AG04450 (cell line): Measurements from ENCODE around the gene CDCA5. TPM values are rescaled to one million over a fixed set of nuclear protein-coding genes. Genes with fewer than 3 reads are reported as not detected.

ENCODE experiments used
- CTCF ChIA-PET: fragments of 300-600, 350-600 bp; formaldehyde crosslinking; extraction: SDS; loops from one replicate; lab custom pipeline; 2022; ENCODE audit warnings: antibody characterized with exemption, inconsistent platforms; lab: Charles Lee
- POLR2A ChIA-PET: fragments of 350-600 bp; formaldehyde crosslinking; extraction: SDS; loops from one replicate; lab custom pipeline; 2021; ENCODE audit warnings: antibody characterized with exemption, inconsistent platforms; lab: Yijun Ruan, JAX
- DNase-seq: peaks from one replicate; pipeline ENCODE4 v3.0.0-alpha.2; 2011; ENCODE audit warnings: low read depth, low spot score
- H3K27ac ChIP-seq: one replicate; pipeline ENCODE4 v1.5.1; 2012; ENCODE audit warnings: low read depth, low read length, control low read depth
- H3K27me3 ChIP-seq: one replicate; pipeline ENCODE4 v1.6.0; 2012; ENCODE audit warnings: low read length; ENCODE audit not compliant: control insufficient read depth, insufficient read depth
- H3K4me3 ChIP-seq: 2 replicates; pipeline ENCODE4 v1.5.1; 2011; ENCODE audit warnings: mild to moderate bottlenecking, low read depth, low read length, control low read depth
- H3K9me3 ChIP-seq: 2 replicates; pipeline ENCODE4 v1.5.1; 2012; ENCODE audit warnings: low read length; ENCODE audit not compliant: control insufficient read depth, insufficient read depth
- CTCF ChIP-seq: IDR thresholded peaks from 2 replicates; pipeline ENCODE4 v1.5.1; 2011; ENCODE audit warnings: low read depth, low read length, control low read depth, inconsistent platforms
- polyA plus RNA-seq: library from polyadenylated mRNA; depleted of rRNA; stranded (reverse); fragments of >200 nt; gene quantifications from 2 replicates; pipeline ENCODE4 v1.2.3, GENCODE V29; 2011

CDCA5 gene
- polyA plus RNA-seq, 1 experiment: 5.2 TPM

DNA sequence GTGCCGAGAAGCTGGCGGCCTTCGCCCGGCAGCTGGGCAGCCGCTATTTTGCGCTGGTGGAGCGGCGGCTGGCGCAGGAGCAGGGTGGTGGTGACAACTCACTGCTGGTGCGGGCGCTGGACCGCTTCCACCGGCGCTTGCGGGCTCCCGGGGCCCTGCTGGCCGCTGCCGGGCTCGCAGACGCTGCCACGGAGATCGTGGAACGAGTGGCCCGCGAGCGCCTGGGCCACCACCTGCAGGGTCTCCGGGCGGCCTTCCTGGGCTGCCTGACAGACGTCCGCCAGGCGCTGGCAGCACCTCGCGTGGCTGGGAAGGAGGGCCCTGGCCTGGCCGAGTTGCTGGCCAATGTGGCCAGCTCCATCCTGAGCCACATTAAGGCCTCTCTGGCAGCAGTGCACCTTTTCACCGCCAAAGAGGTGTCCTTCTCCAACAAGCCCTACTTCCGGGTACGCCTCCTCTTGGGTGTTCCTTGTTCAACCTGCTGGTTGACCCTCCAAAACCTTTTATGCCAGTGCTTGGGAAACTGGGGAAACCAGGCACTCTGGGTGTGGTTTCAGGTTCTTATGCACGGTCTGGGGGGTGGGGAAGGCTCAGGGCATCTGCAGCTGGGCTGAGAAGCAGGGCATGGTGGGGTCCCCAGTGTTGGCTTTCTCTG lies 24.8 kb upstream of the CDCA5 start:
- Histone ChIP-seq H3K27me3 (no peaks in the 10 kb centered on the region), H3K4me3 (no peak overlapping the region), H3K27ac (no peak overlapping the region), H3K9me3 (no peaks in the 10 kb centered on the region; the same call in 1 of the 2 replicates)
- DNase-seq: no peak
- ChIA-PET POLR2A (no interaction called here), CTCF (interaction anchor here (5.2 kb wide), 1 partner anchor 10 kb away, joined by 48 read pairs; no protein-coding TSS in a partner anchor)
- no peak for TF ChIP-seq CTCF

DNA sequence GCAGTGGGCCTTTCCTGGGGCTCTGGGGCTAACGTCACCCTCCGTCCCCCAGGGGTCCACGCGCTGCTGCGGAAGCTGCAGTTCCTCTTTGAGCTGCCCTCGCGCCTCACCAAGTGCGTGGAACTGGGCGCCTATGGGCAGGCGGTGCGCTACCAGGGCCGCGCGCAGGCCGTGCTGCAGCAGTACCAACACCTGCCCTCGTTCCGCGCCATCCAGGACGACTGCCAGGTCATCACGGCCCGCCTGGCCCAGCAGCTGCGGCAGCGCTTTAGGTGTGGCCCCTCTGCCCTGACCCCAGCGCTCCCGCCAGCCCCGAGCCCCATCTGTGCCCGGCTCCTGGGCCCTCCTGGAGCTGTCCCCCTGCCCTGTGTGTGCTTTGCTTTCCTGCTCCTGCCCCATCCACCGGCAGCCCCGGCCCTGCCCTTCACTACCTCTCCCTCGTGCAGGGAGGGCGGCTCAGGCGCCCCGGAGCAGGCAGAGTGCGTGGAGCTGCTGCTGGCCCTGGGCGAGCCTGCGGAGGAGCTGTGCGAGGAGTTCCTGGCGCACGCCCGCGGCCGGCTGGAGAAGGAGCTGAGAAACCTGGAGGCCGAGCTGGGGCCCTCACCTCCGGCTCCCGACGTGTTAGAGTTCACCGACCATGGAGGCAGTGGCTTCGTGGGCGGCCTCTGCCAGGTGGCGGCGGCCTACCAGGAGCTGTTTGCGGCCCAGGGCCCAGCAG lies 24.1 kb upstream of the CDCA5 start:
- DNase-seq: no peak
- no peak overlapping the region for H3K4me3 ChIP-seq
- no peaks in the 10 kb centered on the region for H3K27me3 ChIP-seq
- no peaks in the 10 kb centered on the region; the same call in 1 of the 2 replicates for H3K9me3 ChIP-seq
- no peak for TF ChIP-seq CTCF
- ChIA-PET POLR2A (no interaction called here), CTCF (interaction anchor here (5.2 kb wide), 1 partner anchor 9 kb away, joined by 48 read pairs; no protein-coding TSS in a partner anchor)
- no peak overlapping the region for H3K27ac ChIP-seq

GRCh38 chr11:65107078-65107477 lies 23.2 kb upstream of the CDCA5 start:
- H3K9me3 ChIP-seq: no peaks in the 10 kb centered on the region; the same call in 1 of the 2 replicates
- POLR2A ChIA-PET: no interaction called here
- DNase-seq: no peak
- H3K27me3 ChIP-seq: no peaks in the 10 kb centered on the region
- H3K27ac ChIP-seq: no peak overlapping the region
- H3K4me3 ChIP-seq: no peak overlapping the region
- CTCF ChIA-PET: interaction anchor here (5.2 kb wide), 1 partner anchor 8 kb away, joined by 48 read pairs; no protein-coding TSS in a partner anchor
- no peak for TF ChIP-seq CTCF

GRCh38 chr11:65104628-65105027 lies 20.8 kb upstream of the CDCA5 start:
- ChIA-PET CTCF (no interaction called here), POLR2A (no interaction called here)

More at GRCh38 chr11:65104628-65105027, 20.8 kb upstream of the CDCA5 start:
- H3K27ac ChIP-seq: no peak overlapping the region
- no peak for DNase-seq
- no peaks in the 10 kb centered on the region for H3K27me3 ChIP-seq
- no peak overlapping the region for H3K4me3 ChIP-seq
- H3K9me3 ChIP-seq: no peaks in the 10 kb centered on the region; the same call in 1 of the 2 replicates
- TF ChIP-seq CTCF: no peak
